AG09309 (cell line): Measurements from ENCODE around the gene EPHB1.

Source experiments
- DNase-seq: peaks from one replicate; pipeline ENCODE4 v3.0.0-alpha.2; 2010; ENCODE audit warnings: low read depth
- H3K4me3 ChIP-seq: 2 replicates; pipeline ENCODE4 v1.5.1; 2011; ENCODE audit warnings: mild to moderate bottlenecking, low read depth, low read length, moderate library complexity; ENCODE audit not compliant: control insufficient read depth
- TF ChIP-seq, protein P1 (sequence below): IDR thresholded peaks from 2 replicates; pipeline ENCODE4 v1.5.1; 2011; ENCODE audit warnings: mild to moderate bottlenecking, low read depth, low read length, inconsistent platforms; ENCODE audit not compliant: insufficient read depth, control insufficient read depth; ENCODE audit errors: missing control alignments

EPHB1 gene

DNA sequence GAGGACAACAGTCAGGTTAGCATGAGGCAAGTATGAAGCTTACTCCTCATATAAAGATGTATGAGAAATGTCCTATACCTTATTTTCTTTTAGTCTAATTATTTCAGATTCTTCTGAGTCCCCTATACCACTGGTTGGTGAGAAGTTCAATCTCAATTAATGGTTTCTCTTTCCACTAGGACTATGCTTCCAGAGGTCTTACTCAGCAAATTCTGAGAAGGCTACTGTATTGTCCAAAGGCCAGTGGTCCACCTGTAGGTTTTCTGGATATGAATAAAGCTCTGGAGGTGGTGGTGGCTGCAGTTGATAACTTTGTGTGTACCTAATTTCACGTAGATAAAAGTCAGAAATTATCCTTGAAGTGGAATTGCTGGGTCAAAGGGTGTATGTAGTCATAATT, 149.4 kb downstream of the EPHB1 start:
- no peak for DNase-seq
- TF ChIP-seq, protein P1, sequence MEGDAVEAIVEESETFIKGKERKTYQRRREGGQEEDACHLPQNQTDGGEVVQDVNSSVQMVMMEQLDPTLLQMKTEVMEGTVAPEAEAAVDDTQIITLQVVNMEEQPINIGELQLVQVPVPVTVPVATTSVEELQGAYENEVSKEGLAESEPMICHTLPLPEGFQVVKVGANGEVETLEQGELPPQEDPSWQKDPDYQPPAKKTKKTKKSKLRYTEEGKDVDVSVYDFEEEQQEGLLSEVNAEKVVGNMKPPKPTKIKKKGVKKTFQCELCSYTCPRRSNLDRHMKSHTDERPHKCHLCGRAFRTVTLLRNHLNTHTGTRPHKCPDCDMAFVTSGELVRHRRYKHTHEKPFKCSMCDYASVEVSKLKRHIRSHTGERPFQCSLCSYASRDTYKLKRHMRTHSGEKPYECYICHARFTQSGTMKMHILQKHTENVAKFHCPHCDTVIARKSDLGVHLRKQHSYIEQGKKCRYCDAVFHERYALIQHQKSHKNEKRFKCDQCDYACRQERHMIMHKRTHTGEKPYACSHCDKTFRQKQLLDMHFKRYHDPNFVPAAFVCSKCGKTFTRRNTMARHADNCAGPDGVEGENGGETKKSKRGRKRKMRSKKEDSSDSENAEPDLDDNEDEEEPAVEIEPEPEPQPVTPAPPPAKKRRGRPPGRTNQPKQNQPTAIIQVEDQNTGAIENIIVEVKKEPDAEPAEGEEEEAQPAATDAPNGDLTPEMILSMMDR: no peak
- no peak overlapping the region for H3K4me3 ChIP-seq

DNA sequence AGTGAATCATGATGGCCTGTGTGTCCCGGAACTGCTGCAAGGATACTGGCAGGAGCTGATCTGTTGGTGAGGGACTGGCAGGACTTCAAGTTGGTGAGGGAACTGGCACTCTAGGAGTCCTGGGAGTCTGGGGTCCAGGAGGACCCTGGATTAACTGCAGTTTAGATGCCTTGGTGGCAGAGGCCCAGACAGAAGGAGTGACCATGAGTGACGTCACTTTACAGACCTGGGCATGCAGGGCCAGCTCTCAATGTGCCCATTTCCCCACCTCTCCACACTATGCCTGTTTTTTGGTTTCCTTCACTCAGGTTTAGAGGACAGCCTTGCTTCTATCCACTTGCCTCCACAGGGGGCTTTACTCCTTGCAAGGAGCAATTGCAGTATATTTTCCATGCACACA, 154.1 kb downstream of the EPHB1 start:
- H3K4me3 ChIP-seq: no peak overlapping the region
- DNase-seq: no peak
- TF ChIP-seq, protein P1: no peak

DNA sequence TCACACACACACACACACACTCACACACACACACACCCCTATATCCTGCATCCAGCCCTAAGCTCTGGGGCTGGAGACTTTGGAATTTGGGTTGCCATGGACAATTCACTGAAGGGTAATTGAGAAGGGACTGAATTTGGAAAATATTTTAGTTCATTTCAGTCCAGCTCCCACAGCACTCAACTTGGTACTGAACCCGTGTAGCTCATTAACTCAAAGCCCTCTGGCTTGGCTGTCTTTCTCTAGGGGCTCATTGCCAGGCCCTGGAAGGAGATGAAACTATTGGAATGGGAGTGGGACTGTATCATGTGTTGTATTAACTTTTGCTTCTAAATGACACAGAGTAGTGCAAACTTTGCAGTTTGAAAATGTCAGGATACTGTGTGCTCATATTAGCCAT, 157.3 kb downstream of the EPHB1 start:
- H3K4me3 ChIP-seq: no peak overlapping the region
- TF ChIP-seq, protein P1: no peak
- DNase-seq: no peak

DNA sequence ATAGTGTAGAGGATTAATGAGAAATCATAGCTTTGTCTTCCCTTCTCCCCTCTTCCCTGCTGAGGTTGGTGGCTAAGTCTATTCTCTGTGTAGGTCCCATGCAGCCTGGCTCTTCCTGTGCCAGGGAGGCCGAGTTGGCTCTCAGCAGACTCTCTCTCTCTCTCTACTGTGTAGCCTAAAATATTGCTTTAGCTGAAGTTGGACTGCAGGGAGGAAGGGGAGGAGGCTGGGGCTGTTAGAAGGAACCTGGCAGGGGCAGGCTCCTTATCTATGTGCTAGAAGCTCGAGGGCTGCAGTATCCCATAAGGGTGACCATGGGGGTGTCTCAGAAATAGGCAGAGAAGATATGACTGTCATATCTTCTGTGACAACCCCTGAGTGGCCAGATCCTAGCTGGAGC, 160.8 kb downstream of the EPHB1 start:
- TF ChIP-seq, protein P1: no peak
- no peak overlapping the region for H3K4me3 ChIP-seq

DNA sequence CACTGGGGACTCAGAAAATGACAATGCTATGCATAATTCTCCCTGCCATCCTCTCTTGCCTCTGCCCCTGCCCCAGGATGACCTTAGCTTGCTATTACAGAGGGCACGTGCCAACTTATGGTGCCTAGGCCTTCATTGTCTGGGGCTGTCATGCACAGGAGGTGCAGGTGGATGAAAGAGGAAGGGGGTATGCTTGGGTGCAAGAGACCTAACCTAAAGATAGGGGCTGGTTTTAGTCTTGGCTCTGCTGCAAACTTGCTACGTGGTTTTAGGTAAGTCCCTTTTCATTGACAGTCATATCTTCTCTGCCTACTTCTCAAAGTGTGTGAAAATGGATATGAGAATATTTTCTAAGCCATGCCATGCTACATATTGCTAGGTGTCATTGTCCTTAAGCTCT, 161.3 kb downstream of the EPHB1 start:
- no peak for DNase-seq
- TF ChIP-seq, protein P1: no peak
- no peak overlapping the region for H3K4me3 ChIP-seq

More for the DNA sequence above, 160.8 kb downstream of the EPHB1 start:
- DNase-seq: no peak

DNA sequence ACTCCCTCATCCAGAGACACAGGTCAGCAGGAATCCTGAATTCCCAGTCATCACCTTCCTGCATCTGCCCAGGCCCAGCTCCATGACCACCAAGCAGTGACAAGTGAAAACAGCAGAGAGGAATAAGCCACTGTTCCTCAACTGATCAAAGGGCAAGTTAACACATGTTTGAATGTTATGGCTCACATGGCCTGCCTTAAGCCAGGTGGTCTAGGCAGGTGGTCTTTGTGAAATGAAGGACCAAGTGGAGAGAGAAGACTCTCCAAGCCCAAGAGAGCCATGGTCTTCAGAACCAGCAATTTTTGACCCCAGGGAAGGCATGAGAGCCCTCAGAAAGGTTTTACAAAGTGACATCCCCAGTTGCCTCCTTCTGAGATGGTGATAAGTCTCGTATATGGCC, 161.8 kb downstream of the EPHB1 start:
- no peak for DNase-seq
- H3K4me3 ChIP-seq: no peak overlapping the region
- TF ChIP-seq, protein P1: no peak

DNA sequence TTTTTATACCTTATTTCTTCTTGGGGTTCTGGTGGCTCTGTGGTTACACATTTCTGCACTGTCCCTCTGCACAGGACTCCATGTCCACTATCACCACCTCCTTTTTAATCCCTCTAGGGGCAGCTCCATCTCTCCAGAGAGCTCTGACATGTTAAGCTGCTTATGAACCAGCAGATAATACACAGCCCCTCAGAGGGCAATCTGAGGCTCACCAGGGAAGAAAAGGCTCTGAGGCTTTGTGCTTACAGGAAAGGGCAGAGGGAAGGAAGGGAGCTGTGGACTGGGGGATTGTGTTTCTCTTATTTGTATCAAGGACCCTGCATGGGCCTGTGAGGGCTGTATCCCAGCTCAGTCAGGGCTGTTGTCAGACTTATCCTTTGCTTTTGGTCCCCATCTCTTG, 164.5 kb downstream of the EPHB1 start:
- DNase-seq: no peak
- H3K4me3 ChIP-seq: no peak overlapping the region
- TF ChIP-seq, protein P1: no peak
